ENCODE data around the gene TTC28.

DNA sequence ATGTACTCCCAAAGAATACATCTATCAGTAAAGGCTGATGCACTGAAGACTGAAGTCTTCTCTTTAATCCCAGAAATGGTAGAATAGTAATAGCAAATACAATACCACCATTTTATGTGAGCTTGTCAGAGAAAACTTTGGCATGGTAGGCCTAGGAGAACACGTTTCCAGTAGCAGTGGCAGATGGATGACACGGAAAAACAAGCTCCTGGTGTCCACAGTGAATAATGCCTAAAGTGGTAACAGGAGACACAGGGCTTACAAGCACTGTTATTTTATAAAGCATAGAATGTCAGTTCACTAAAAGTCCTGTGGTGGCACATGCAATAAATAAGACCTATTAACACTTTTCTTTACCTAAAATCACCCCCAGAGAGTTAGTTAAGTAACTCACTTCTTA lies 277.6 kb downstream of the TTC28 start:
- TF ChIP-seq POLR2A (IDR thresholded peaks at IDR 0.05; ENCODE audit: low read depth, low read length): no peak
- TF ChIP-seq, protein P1, sequence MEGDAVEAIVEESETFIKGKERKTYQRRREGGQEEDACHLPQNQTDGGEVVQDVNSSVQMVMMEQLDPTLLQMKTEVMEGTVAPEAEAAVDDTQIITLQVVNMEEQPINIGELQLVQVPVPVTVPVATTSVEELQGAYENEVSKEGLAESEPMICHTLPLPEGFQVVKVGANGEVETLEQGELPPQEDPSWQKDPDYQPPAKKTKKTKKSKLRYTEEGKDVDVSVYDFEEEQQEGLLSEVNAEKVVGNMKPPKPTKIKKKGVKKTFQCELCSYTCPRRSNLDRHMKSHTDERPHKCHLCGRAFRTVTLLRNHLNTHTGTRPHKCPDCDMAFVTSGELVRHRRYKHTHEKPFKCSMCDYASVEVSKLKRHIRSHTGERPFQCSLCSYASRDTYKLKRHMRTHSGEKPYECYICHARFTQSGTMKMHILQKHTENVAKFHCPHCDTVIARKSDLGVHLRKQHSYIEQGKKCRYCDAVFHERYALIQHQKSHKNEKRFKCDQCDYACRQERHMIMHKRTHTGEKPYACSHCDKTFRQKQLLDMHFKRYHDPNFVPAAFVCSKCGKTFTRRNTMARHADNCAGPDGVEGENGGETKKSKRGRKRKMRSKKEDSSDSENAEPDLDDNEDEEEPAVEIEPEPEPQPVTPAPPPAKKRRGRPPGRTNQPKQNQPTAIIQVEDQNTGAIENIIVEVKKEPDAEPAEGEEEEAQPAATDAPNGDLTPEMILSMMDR (IDR thresholded peaks at IDR 0.05; ENCODE audit: extremely low read depth in 1 of 2, insufficient read depth in 1 of 2, low read depth in 1 of 2, low read length in 2 of 2): no peak
- TF ChIP-seq, protein P2, sequence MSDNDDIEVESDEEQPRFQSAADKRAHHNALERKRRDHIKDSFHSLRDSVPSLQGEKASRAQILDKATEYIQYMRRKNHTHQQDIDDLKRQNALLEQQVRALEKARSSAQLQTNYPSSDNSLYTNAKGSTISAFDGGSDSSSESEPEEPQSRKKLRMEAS (IDR thresholded peaks at IDR 0.05; ENCODE audit: insufficient read depth, insufficient read length): no peak
- TF ChIP-seq JUN (IDR thresholded peaks at IDR 0.05; ENCODE audit: borderline replicate concordance, insufficient read depth, insufficient read length, low read depth): no peak
- TF ChIP-seq POLR2AphosphoS5 (IDR thresholded peaks at IDR 0.05; ENCODE audit: insufficient read depth, low read depth, low read length): no peak
- TF ChIP-seq MYC (IDR thresholded peaks at IDR 0.05; ENCODE audit: low read depth, low read length): no peak
- no peak for TF ChIP-seq FOS (IDR thresholded peaks at IDR 0.05; ENCODE audit: borderline replicate concordance, insufficient read depth, low read length)

Data from endothelial cell of umbilical vein (primary cell).